SIG-M5 (cell line): Measurements from ENCODE around the gene CABP2.
A peak's percentile ranks its signal among the peaks of the same experiment; 100 is the strongest.
"Not testable (repeated sequence)": the region's sequence is repeated elsewhere in the genome, so short reads cannot be mapped to it uniquely, and the experiment has no call there.

Experiments used
- DNase-seq: peaks from one replicate; lab custom pipeline; 2025; lab: John Stamatoyannopoulos, UW

The CABP2 gene

GRCh38 chr11:67538823-67539505 lies 15.7 kb upstream of the CABP2 start:
- no peak for DNase-seq

GRCh38 chr11:67538306-67538705 lies 15.1 kb upstream of the CABP2 start:
- no peak for DNase-seq

- no peak for DNase-seq
Measured at GRCh38 chr11:67535561-67535960, 12.3 kb upstream of the CABP2 start.

- DNase-seq: no peak
Measured at GRCh38 chr11:67534070-67534679, 10.9 kb upstream of the CABP2 start.

GRCh38 chr11:67532889-67533288 lies 9.6 kb upstream of the CABP2 start:
- DNase-seq: no peak

GRCh38 chr11:67530282-67530592 lies 7.0 kb upstream of the CABP2 start:
- no peak for DNase-seq

GRCh38 chr11:67528376-67528775 lies 5.1 kb upstream of the CABP2 start:
- DNase-seq: no peak

- no peak for DNase-seq
Measured at GRCh38 chr11:67525275-67525976, 2.2 kb upstream of the CABP2 start.

GRCh38 chr11:67524480-67524808 lies 1.2 kb upstream of the CABP2 start:
- no peak for DNase-seq

- DNase-seq: no peak
Measured at GRCh38 chr11:67523556-67524479, 572 bp upstream of the CABP2 start.

GRCh38 chr11:67522338-67522737 lies 908 bp downstream of the CABP2 start:
- no peak for DNase-seq

GRCh38 chr11:67521924-67522323 lies 1.3 kb downstream of the CABP2 start:
- DNase-seq: no peak

- no peak for DNase-seq
Measured at GRCh38 chr11:67520856-67521824, 2.1 kb downstream of the CABP2 start.

- no peak for DNase-seq
Measured at GRCh38 chr11:67519726-67520125, 3.5 kb downstream of the CABP2 start.

GRCh38 chr11:67517784-67518552 lies 5.3 kb downstream of the CABP2 start:
- no peak for DNase-seq

- DNase-seq: no peak
Measured at GRCh38 chr11:67516806-67517205, 6.4 kb downstream of the CABP2 start.

GRCh38 chr11:67514116-67514515 lies 9.1 kb downstream of the CABP2 start:
- DNase-seq: no peak

- DNase-seq: not testable (repeated sequence)
Measured at GRCh38 chr11:67511558-67511957, 11.7 kb downstream of the CABP2 start.

- DNase-seq: no peak
Measured at GRCh38 chr11:67510023-67510345, 13.3 kb downstream of the CABP2 start.

GRCh38 chr11:67508486-67509121 lies 14.6 kb downstream of the CABP2 start:
- DNase-seq: peak; percentile 58
